ENCODE results near the gene SAMD4A. TPM values are rescaled to one million over a fixed set of nuclear protein-coding genes. Genes with fewer than 3 reads are reported as not detected.

SAMD4A gene
- total and polyA plus RNA-seq, 2 experiments from 2014 or later, result 7.2 to 33.0 TPM

- Histone ChIP-seq H3K79me2 (ENCODE audit: insufficient read depth) (no peaks in the 10 kb centered on the region), H3K36me3 (ENCODE audit: low read depth) (no peaks in the 10 kb centered on the region), H4K20me1 (ENCODE audit: insufficient read depth) (no peaks in the 10 kb centered on the region), H3K9ac (no peak overlapping the region), H2AFZ (no peak overlapping the region), H3K4me1 (ENCODE audit: insufficient read depth) (no peaks in the 10 kb centered on the region), H3F3A (ENCODE audit: insufficient read depth) (no peaks in the 10 kb centered on the region), H3K9me3 (ENCODE audit: low read depth) (no peaks in the 10 kb centered on the region), H3K4me3 (no peak overlapping the region), H3K27ac (no peak overlapping the region), H3K27me3 (replicated peaks; ENCODE audit: insufficient read depth) (no peaks in the 10 kb centered on the region), H3K9me2 (ENCODE audit: insufficient read depth) (no peaks in the 10 kb centered on the region), H3K4me2 (ENCODE audit: unreplicated experiment) (no peak overlapping the region)
- in situ Hi-C loops (cut with MboI), result no loop called here
- TF ChIP-seq EZH2 (IDR thresholded peaks at IDR 0.05; ENCODE audit: insufficient read depth, poor library complexity, severe bottlenecking) (no peak), EZH2phosphoT487 (IDR thresholded peaks at IDR 0.05; ENCODE audit: insufficient read depth, low read depth) (no peak)
- WGBS, 2 experiments (ENCODE audit: low coverage in 1 of 2, low lambda C conversion rate in 2 of 2, missing lambda C conversion rate in 2 of 2), result 78 to 86% methylated on average over 6 of the region's 6 CpGs
- no peak for DNase-seq
Measured at GRCh38 chr14:54834727-54835126, 267.8 kb downstream of the SAMD4A start.

GRCh38 chr14:54836231-54836630, 269.3 kb downstream of the SAMD4A start:
- no peak overlapping the region for H3K4me2 ChIP-seq (ENCODE audit: unreplicated experiment)
- H3K4me1 ChIP-seq (ENCODE audit: insufficient read depth), result no peaks in the 10 kb centered on the region
- no peaks in the 10 kb centered on the region for H3K9me2 ChIP-seq (ENCODE audit: insufficient read depth)
- in situ Hi-C loops (cut with MboI), result no loop called here
- H3K27ac ChIP-seq, result no peak overlapping the region
- H3K36me3 ChIP-seq (ENCODE audit: low read depth), result no peaks in the 10 kb centered on the region
- no peak overlapping the region for H3K9ac ChIP-seq
- WGBS, 2 experiments (ENCODE audit: low coverage in 1 of 2, low lambda C conversion rate in 2 of 2, missing lambda C conversion rate in 2 of 2), result 6 to 15% methylated on average over 2 of the region's 2 CpGs
- DNase-seq, result no peak
- no peaks in the 10 kb centered on the region for H3K79me2 ChIP-seq (ENCODE audit: insufficient read depth)
- H3K9me3 ChIP-seq (ENCODE audit: low read depth), result no peaks in the 10 kb centered on the region
- no peak overlapping the region for H2AFZ ChIP-seq
- H3K27me3 ChIP-seq (replicated peaks; ENCODE audit: insufficient read depth), result no peaks in the 10 kb centered on the region
- H3F3A ChIP-seq (ENCODE audit: insufficient read depth), result no peaks in the 10 kb centered on the region
- H3K4me3 ChIP-seq, result no peak overlapping the region
- no peak for TF ChIP-seq EZH2phosphoT487 (IDR thresholded peaks at IDR 0.05; ENCODE audit: insufficient read depth, low read depth)
- no peak for TF ChIP-seq EZH2 (IDR thresholded peaks at IDR 0.05; ENCODE audit: insufficient read depth, poor library complexity, severe bottlenecking)
- H4K20me1 ChIP-seq (ENCODE audit: insufficient read depth), result no peaks in the 10 kb centered on the region

GRCh38 chr14:54837508-54838149, 270.7 kb downstream of the SAMD4A start:
- H4K20me1 ChIP-seq (ENCODE audit: insufficient read depth), result no peaks in the 10 kb centered on the region
- no peak overlapping the region for H3K27ac ChIP-seq
- H3K4me3 ChIP-seq, result no peak overlapping the region
- H3K9me3 ChIP-seq (ENCODE audit: low read depth), result no peaks in the 10 kb centered on the region
- H3F3A ChIP-seq (ENCODE audit: insufficient read depth), result no peaks in the 10 kb centered on the region
- no peak for DNase-seq
- no peak overlapping the region for H3K9ac ChIP-seq
- 93 to 97% methylated on average over 2 of the region's 2 CpGs for WGBS, 2 experiments (ENCODE audit: low coverage in 1 of 2, low lambda C conversion rate in 2 of 2, missing lambda C conversion rate in 2 of 2)
- H2AFZ ChIP-seq, result no peak overlapping the region
- no peaks in the 10 kb centered on the region for H3K27me3 ChIP-seq (replicated peaks; ENCODE audit: insufficient read depth)
- in situ Hi-C loops (cut with MboI), result no loop called here
- TF ChIP-seq EZH2 (IDR thresholded peaks at IDR 0.05; ENCODE audit: insufficient read depth, poor library complexity, severe bottlenecking) (no peak), EZH2phosphoT487 (IDR thresholded peaks at IDR 0.05; ENCODE audit: insufficient read depth, low read depth) (no peak)
- no peaks in the 10 kb centered on the region for H3K79me2 ChIP-seq (ENCODE audit: insufficient read depth)
- H3K36me3 ChIP-seq (ENCODE audit: low read depth), result no peaks in the 10 kb centered on the region
- no peaks in the 10 kb centered on the region for H3K4me1 ChIP-seq (ENCODE audit: insufficient read depth)
- no peaks in the 10 kb centered on the region for H3K9me2 ChIP-seq (ENCODE audit: insufficient read depth)
- H3K4me2 ChIP-seq (ENCODE audit: unreplicated experiment), result no peak overlapping the region

GRCh38 chr14:54838931-54839512, 272.1 kb downstream of the SAMD4A start:
- Histone ChIP-seq H2AFZ (no peak overlapping the region), H3K4me2 (ENCODE audit: unreplicated experiment) (no peak overlapping the region), H3K9me3 (ENCODE audit: low read depth) (no peaks in the 10 kb centered on the region), H3K27ac (no peak overlapping the region), H3K4me1 (ENCODE audit: insufficient read depth) (no peaks in the 10 kb centered on the region), H3K79me2 (ENCODE audit: insufficient read depth) (no peaks in the 10 kb centered on the region), H3K9ac (no peak overlapping the region), H3K9me2 (ENCODE audit: insufficient read depth) (no peaks in the 10 kb centered on the region), H3K4me3 (no peak overlapping the region), H4K20me1 (ENCODE audit: insufficient read depth) (no peaks in the 10 kb centered on the region), H3K36me3 (ENCODE audit: low read depth) (no peaks in the 10 kb centered on the region), H3K27me3 (replicated peaks; ENCODE audit: insufficient read depth) (no peaks in the 10 kb centered on the region), H3F3A (ENCODE audit: insufficient read depth) (no peaks in the 10 kb centered on the region)
- in situ Hi-C loops (cut with MboI), result no loop called here
- no peak for DNase-seq
- 79 to 90% methylated on average over 10 of the region's 10 CpGs for WGBS, 2 experiments (ENCODE audit: low coverage in 1 of 2, low lambda C conversion rate in 2 of 2, missing lambda C conversion rate in 2 of 2)
- TF ChIP-seq EZH2phosphoT487 (IDR thresholded peaks at IDR 0.05; ENCODE audit: insufficient read depth, low read depth) (no peak), EZH2 (IDR thresholded peaks at IDR 0.05; ENCODE audit: insufficient read depth, poor library complexity, severe bottlenecking) (no peak)
